Thoracic aorta (tissue), 2 donors: ENCODE measurements around the gene BTBD2. TPM values are rescaled to one million over a fixed set of nuclear protein-coding genes. Genes with fewer than 3 reads are reported as not detected.

Experiments
- ATAC-seq: fragments of 150-250 bp; one replicate; pipeline ENCODE4 v1.8.0; 2017; ENCODE audit warnings: low read depth; ENCODE audit not compliant: insufficient number of reproducible peaks, low FRiP score
- DNase-seq: peaks from one replicate; pipeline ENCODE4 v3.0.0-alpha.2; 2020; ENCODE audit warnings: low spot score
- H3K27ac ChIP-seq, 2 donors: fragments of 200-600 bp; sonication (generic); 1 replicate in 1 of 2; 2 replicates in 1 of 2; pipeline ENCODE4 v1.5.1; 2016; ENCODE audit warnings: mild to moderate bottlenecking in 2 of 2, moderate library complexity in 2 of 2
- H3K27me3 ChIP-seq: fragments of 200-600 bp; sonication (generic); replicated peaks from 2 replicates; pipeline ENCODE4 v1.6.0; 2016; ENCODE audit warnings: mild to moderate bottlenecking; ENCODE audit not compliant: insufficient read depth
- H3K36me3 ChIP-seq: fragments of 200-600 bp; sonication (generic); one replicate; pipeline ENCODE4 v1.5.1; 2016
- H3K4me1 ChIP-seq, 2 donors: fragments of 200-600 bp; sonication (generic); 1 replicate in 1 of 2; 2 replicates in 1 of 2; pipeline versions ENCODE4 v1.5.1 to v1.6.0; 2016; ENCODE audit warnings: low read depth in 2 of 2, mild to moderate bottlenecking in 1 of 2; ENCODE audit not compliant: control insufficient read depth in 1 of 2
- H3K4me3 ChIP-seq: fragments of 200-600 bp; sonication (generic); 2 replicates; pipeline ENCODE4 v1.5.1; 2016; ENCODE audit warnings: mild to moderate bottlenecking
- H3K9me3 ChIP-seq: fragments of 200-600 bp; sonication (generic); 2 replicates; pipeline ENCODE4 v1.5.1; 2016
- CTCF ChIP-seq: fragments of 200-600 bp; sonication (generic); IDR thresholded peaks from one replicate; pipeline ENCODE4 v1.5.1; 2019; ENCODE audit warnings: antibody characterized with exemption
- total RNA-seq, 2 donors: library from RNA; depleted of rRNA; stranded (reverse); fragments of >200 nt; gene quantifications; one replicate each; pipeline versions ENCODE4 v1.1.0 to v1.2.3, GENCODE V29; 2016

BTBD2 gene
- total RNA-seq, 2 donors from 2014 or later: 43.2 to 107 TPM

GRCh38 chr19:2039089-2039958 is 23.8 kb upstream of the BTBD2 start:
- peaks cover 20 to 35% of the 10 kb centered on the region in 2 donors for H3K4me1 ChIP-seq
- no peak for DNase-seq
- H3K27ac ChIP-seq: no peak overlapping the region
- H3K27me3 ChIP-seq: no peaks in the 10 kb centered on the region
- H3K36me3 ChIP-seq: peaks cover 40% of the 10 kb centered on the region
- no peak for ATAC-seq
- TF ChIP-seq CTCF: no peak
- no peak overlapping the region for H3K4me3 ChIP-seq
- peaks cover 7% of the 10 kb centered on the region for H3K9me3 ChIP-seq

- Histone ChIP-seq H3K27me3 (no peaks in the 10 kb centered on the region), H3K9me3 (peaks cover 7% of the 10 kb centered on the region), H3K4me3 (no peak overlapping the region)
Measured at GRCh38 chr19:2038284-2039088, 23.0 kb upstream of the BTBD2 start.

GRCh38 chr19:2037651-2038255 is 22.2 kb upstream of the BTBD2 start:
- Histone ChIP-seq H3K4me3 (no peak overlapping the region), H3K36me3 (peaks cover 35% of the 10 kb centered on the region), H3K4me1 (peaks cover 17 to 30% of the 10 kb centered on the region in 2 donors), H3K27ac (no peak overlapping the region), H3K27me3 (no peaks in the 10 kb centered on the region), H3K9me3 (peaks cover 7% of the 10 kb centered on the region)
- ATAC-seq (no peak), DNase-seq (no peak)
- TF ChIP-seq CTCF: no peak

More at GRCh38 chr19:2038284-2039088, 23.0 kb upstream of the BTBD2 start:
- H3K36me3 ChIP-seq: peaks cover 39% of the 10 kb centered on the region
- H3K27ac ChIP-seq: no peak overlapping the region
- peaks cover 19 to 31% of the 10 kb centered on the region in 2 donors for H3K4me1 ChIP-seq
- DNase-seq (no peak), ATAC-seq (no peak)
- no peak for TF ChIP-seq CTCF

- no peak overlapping the region for H3K4me3 ChIP-seq
- H3K36me3 ChIP-seq: peaks cover 32% of the 10 kb centered on the region
- no peak overlapping the region for H3K27ac ChIP-seq
- peaks cover 7% of the 10 kb centered on the region for H3K9me3 ChIP-seq
- DNase-seq (no peak), ATAC-seq (no peak)
- peaks cover 18 to 32% of the 10 kb centered on the region in 2 donors for H3K4me1 ChIP-seq
- no peaks in the 10 kb centered on the region for H3K27me3 ChIP-seq
- TF ChIP-seq CTCF: no peak
Measured at GRCh38 chr19:2036424-2036823, 20.9 kb upstream of the BTBD2 start.

- no peak for TF ChIP-seq CTCF
- no peaks in the 10 kb centered on the region for H3K27me3 ChIP-seq
- H3K9me3 ChIP-seq: peaks cover 7% of the 10 kb centered on the region
- no peak overlapping the region for H3K4me3 ChIP-seq
- peaks cover 17 to 26% of the 10 kb centered on the region in 2 donors for H3K4me1 ChIP-seq
- ATAC-seq: no peak
- no peak for DNase-seq
- H3K27ac ChIP-seq: no peak overlapping the region
- H3K36me3 ChIP-seq: peaks cover 24% of the 10 kb centered on the region
Measured at GRCh38 chr19:2035590-2035991, 20.1 kb upstream of the BTBD2 start.
